Measurements from ENCODE around the gene ADARB2.

DNA sequence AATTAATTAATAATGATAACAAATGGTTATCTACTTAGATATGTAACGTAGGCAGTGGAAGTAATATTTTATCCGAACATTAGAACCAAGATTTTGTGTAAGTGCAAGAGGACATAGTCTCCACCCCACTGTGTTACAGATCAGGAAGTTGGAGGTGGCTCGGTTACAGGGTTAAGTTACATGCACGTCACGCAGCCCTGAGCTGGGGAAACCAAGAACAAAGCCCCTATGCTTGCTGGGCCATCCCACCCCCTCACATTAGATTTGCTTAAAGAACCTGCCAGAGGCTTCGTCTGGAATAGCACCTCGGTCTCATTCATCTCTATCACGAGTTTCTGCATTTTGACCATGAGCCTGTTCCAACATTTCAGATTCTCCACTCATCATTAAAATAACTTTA lies 214.1 kb downstream of the ADARB2 start:
- TF ChIP-seq, protein P1, sequence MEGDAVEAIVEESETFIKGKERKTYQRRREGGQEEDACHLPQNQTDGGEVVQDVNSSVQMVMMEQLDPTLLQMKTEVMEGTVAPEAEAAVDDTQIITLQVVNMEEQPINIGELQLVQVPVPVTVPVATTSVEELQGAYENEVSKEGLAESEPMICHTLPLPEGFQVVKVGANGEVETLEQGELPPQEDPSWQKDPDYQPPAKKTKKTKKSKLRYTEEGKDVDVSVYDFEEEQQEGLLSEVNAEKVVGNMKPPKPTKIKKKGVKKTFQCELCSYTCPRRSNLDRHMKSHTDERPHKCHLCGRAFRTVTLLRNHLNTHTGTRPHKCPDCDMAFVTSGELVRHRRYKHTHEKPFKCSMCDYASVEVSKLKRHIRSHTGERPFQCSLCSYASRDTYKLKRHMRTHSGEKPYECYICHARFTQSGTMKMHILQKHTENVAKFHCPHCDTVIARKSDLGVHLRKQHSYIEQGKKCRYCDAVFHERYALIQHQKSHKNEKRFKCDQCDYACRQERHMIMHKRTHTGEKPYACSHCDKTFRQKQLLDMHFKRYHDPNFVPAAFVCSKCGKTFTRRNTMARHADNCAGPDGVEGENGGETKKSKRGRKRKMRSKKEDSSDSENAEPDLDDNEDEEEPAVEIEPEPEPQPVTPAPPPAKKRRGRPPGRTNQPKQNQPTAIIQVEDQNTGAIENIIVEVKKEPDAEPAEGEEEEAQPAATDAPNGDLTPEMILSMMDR (IDR thresholded peaks at IDR 0.05; ENCODE audit: low read depth, low read length, poor library complexity, severe bottlenecking) = no peak
- no peak for TF ChIP-seq EZH2phosphoT487 (IDR thresholded peaks at IDR 0.05; ENCODE audit: borderline replicate concordance, low read length)

All from DOHH2 (cell line).